Retinal pigment epithelial cell (primary cell): ENCODE measurements around the gene MARCKSL1.

Experiments used
- DNase-seq: peaks from one replicate; pipeline ENCODE4 v3.0.0-alpha.2; 2010; ENCODE audit warnings: low read depth
- H3K4me3 ChIP-seq: 2 replicates; pipeline ENCODE4 v1.5.1; 2011; ENCODE audit warnings: mild to moderate bottlenecking, low read length, control low read depth, moderate library complexity
- CTCF ChIP-seq: conservative IDR thresholded peaks from 2 replicates; pipeline ENCODE4 v1.5.1; 2011; ENCODE audit warnings: low read depth, low read length, control low read depth, inconsistent platforms

Gene MARCKSL1

GRCh38 chr1:32342704-32343103, 6.7 kb upstream of the MARCKSL1 start:
- no peak for TF ChIP-seq CTCF
- no peak overlapping the region for H3K4me3 ChIP-seq
- no peak for DNase-seq

GRCh38 chr1:32341971-32342370, 5.9 kb upstream of the MARCKSL1 start:
- no peak for DNase-seq
- no peak overlapping the region for H3K4me3 ChIP-seq
- no peak for TF ChIP-seq CTCF

- DNase-seq: no peak
- no peak for TF ChIP-seq CTCF
- H3K4me3 ChIP-seq: no peak overlapping the region
Measured at GRCh38 chr1:32341186-32341757, 5.2 kb upstream of the MARCKSL1 start.

- no peak for DNase-seq
Measured at GRCh38 chr1:32339363-32339978, 3.4 kb upstream of the MARCKSL1 start.

GRCh38 chr1:32338637-32339145, 2.7 kb upstream of the MARCKSL1 start:
- no peak for DNase-seq
- H3K4me3 ChIP-seq: no peak overlapping the region
- TF ChIP-seq CTCF: no peak

More at GRCh38 chr1:32339363-32339978, 3.4 kb upstream of the MARCKSL1 start:
- no peak overlapping the region for H3K4me3 ChIP-seq
- no peak for TF ChIP-seq CTCF

GRCh38 chr1:32337855-32338636, 2.0 kb upstream of the MARCKSL1 start:
- no peak for DNase-seq
- H3K4me3 ChIP-seq: no peak overlapping the region
- no peak for TF ChIP-seq CTCF
